ENCODE measurements around the gene PDE7B. TPM values are rescaled to one million over a fixed set of nuclear protein-coding genes. Genes with fewer than 3 reads are reported as not detected.

PDE7B gene
- total and polyA plus RNA-seq, 2 of the 8 experiments (the other 6 are each of a cell fraction or from before 2014, with no cell fraction given): not detected

- TF ChIP-seq CHD7 (IDR thresholded peaks at IDR 0.05; ENCODE audit: insufficient replicate concordance, low read length): no peak
- TF ChIP-seq POU5F1 (IDR thresholded peaks at IDR 0.05; ENCODE audit: low read depth, low read length): no peak
- TF ChIP-seq SIRT6 (IDR thresholded peaks at IDR 0.05; ENCODE audit: low read length): no peak
- TF ChIP-seq RAD21 (IDR thresholded peaks at IDR 0.05 in 1 of 2, conservative IDR thresholded peaks at IDR 0.05 in 1 of 2; ENCODE audit: low read depth in 2 of 2, low read length in 2 of 2): no peak
- no peak for TF ChIP-seq CHD2 (IDR thresholded peaks at IDR 0.05; ENCODE audit: low read length)
- TF ChIP-seq ATF2 (IDR thresholded peaks at IDR 0.05; ENCODE audit: low read length): no peak
- TF ChIP-seq SUZ12 (IDR thresholded peaks at IDR 0.05; ENCODE audit: low read length): no peak
- no peak for TF ChIP-seq RBBP5 (IDR thresholded peaks at IDR 0.05; ENCODE audit: borderline replicate concordance, low read depth, low read length)
- TF ChIP-seq TBP (IDR thresholded peaks at IDR 0.05; ENCODE audit: low read depth, low read length): no peak
- no peak for TF ChIP-seq SP1 (IDR thresholded peaks at IDR 0.05; ENCODE audit: low read depth, low read length)
Measured at GRCh38 chr6:136188486-136188885, 337.0 kb downstream of the PDE7B start (continued).

All from H1 (cell line).